VCaP (cell line): ENCODE measurements around the gene TTLL3.

Experiments used
- H3K27ac ChIP-seq: fragments of 450-650 bp; 2 replicates; pipeline ENCODE4 v1.5.1; 2017
- TF ChIP-seq, protein P1 (sequence below): fragments of 450-650 bp; conservative IDR thresholded peaks from 2 replicates; pipeline ENCODE4 v1.5.1; 2017; ENCODE audit warnings: mild to moderate bottlenecking, moderate library complexity

The TTLL3 gene

DNA sequence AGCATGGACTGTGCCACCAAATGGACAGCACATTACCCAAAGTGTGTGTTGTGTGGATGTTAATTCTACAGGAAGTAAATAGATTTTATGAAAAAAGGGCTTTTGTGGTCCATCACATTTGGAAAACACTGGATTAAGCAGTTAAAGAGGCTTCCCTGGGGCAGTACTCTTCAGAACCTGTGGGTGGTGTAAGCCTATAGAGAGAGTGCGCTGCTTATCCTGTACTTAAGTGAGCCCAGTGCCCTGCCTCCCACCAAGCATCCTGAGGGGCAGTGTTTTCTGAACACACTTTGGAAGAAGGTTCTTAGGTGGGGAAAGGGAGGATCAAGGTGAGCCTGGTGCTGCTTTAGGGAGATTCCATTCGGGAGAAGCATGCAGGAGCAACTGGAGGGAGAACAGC lies 10.9 kb downstream of the TTLL3 start:
- no peak overlapping the region for H3K27ac ChIP-seq
- TF ChIP-seq, protein P1, sequence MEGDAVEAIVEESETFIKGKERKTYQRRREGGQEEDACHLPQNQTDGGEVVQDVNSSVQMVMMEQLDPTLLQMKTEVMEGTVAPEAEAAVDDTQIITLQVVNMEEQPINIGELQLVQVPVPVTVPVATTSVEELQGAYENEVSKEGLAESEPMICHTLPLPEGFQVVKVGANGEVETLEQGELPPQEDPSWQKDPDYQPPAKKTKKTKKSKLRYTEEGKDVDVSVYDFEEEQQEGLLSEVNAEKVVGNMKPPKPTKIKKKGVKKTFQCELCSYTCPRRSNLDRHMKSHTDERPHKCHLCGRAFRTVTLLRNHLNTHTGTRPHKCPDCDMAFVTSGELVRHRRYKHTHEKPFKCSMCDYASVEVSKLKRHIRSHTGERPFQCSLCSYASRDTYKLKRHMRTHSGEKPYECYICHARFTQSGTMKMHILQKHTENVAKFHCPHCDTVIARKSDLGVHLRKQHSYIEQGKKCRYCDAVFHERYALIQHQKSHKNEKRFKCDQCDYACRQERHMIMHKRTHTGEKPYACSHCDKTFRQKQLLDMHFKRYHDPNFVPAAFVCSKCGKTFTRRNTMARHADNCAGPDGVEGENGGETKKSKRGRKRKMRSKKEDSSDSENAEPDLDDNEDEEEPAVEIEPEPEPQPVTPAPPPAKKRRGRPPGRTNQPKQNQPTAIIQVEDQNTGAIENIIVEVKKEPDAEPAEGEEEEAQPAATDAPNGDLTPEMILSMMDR: peak; percentile 71

- H3K27ac ChIP-seq: no peak overlapping the region
- TF ChIP-seq, protein P1: no peak
Observed at GRCh38 chr3:9825451-9826040, 15.5 kb downstream of the TTLL3 start.

DNA sequence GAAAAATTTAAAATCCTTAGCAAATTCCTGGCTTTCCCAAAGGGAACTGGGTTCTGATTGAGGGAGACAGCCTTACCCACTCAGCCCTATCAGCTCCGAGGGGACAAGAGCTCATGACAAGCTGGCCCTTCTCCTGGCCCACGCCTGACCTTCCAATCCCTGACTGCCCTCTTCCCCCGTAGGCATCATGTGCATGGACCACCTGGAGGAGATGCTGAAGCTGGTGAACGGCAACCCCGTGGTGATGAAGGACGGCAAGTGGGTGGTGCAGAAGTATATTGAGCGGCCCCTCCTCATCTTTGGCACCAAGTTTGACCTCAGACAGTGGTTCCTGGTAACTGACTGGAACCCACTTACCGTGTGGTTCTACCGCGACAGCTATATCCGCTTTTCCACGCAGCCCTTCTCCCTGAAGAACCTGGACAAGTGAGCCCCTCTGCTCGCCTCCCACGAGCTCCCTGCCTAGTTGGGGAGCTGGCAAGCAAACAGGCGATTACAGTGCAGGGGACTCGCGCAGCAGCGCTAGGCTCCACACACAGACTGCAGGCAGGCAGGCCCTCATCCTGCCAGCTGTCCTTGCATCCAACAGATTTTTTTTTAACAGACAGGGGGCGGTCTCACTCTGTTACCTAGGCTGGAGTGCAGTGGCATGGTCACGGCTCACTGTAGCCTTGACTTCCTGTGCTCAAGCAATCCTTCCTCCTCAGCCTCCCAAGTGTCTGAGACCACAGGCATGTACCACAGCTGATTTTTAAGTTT lies 16.9 kb downstream of the TTLL3 start:
- TF ChIP-seq, protein P1: 0 out of 2 replicates have a peak, but pooled peaks have one; percentile 30
- no peak overlapping the region for H3K27ac ChIP-seq

GRCh38 chr3:9828801-9829755 lies 19.0 kb downstream of the TTLL3 start:
- H3K27ac ChIP-seq: no peak overlapping the region
- TF ChIP-seq, protein P1: no peak

GRCh38 chr3:9831253-9831652 lies 21.2 kb downstream of the TTLL3 start:
- no peak overlapping the region for H3K27ac ChIP-seq

DNA sequence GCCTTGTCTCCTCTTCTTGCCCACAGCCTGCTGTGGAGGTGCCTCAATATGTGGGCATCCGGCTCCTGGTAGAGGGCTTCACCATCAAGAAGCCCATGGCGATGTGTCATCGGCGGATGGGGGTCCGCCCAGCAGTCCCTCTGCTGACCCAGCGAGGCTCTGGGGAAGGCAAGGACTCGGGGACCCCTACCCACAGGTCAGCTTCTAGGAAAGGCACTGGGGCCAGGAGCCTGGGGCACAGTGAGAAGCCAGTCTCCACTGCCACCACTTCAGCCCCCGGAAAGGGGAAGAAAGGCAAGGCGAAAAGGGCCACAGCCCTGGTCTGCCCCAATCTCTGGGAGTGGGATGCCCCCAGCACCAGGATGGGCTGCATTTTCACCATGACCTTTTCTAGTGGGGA lies 23.0 kb downstream of the TTLL3 start:
- TF ChIP-seq, protein P1: no peak
- H3K27ac ChIP-seq: no peak overlapping the region

More at GRCh38 chr3:9831253-9831652, 21.2 kb downstream of the TTLL3 start:
- TF ChIP-seq, protein P1: no peak
